GM23338 (cell line): Measurements from ENCODE around the gene UBE2G2. TPM values are rescaled to one million over a fixed set of nuclear protein-coding genes. Genes with fewer than 3 reads are reported as not detected.

Source experiments
- ATAC-seq: fragments of 200-7000 bp; cut with Tn5 transposase; 3 replicates; pipeline ENCODE4 v1.9.1; 2020
- DNase-seq: peaks from one replicate; pipeline ENCODE4 v3.0.0-alpha.2; 2015; ENCODE audit warnings: low spot score
- H2AFZ ChIP-seq: fragments of 200-600 bp; sonication (generic); 2 replicates; pipeline ENCODE4 v1.8.0; 2016; ENCODE audit warnings: antibody characterized with exemption, mild to moderate bottlenecking, moderate library complexity
- H3F3A ChIP-seq: fragments of 200-600 bp; sonication (generic); replicated peaks from 2 replicates; pipeline ENCODE4 v1.8.0; 2017; ENCODE audit warnings: antibody characterized with exemption, mixed run types, low read depth
- H3K27ac ChIP-seq: fragments of 200-600 bp; sonication (generic); 2 replicates; pipeline ENCODE4 v1.6.1; 2016; ENCODE audit warnings: low read depth
- H3K27me3 ChIP-seq: fragments of 200-600 bp; sonication (generic); 2 replicates; pipeline ENCODE4 v1.8.0; 2016; ENCODE audit warnings: mild to moderate bottlenecking, mixed run types, moderate library complexity; ENCODE audit not compliant: insufficient read depth
- H3K36me3 ChIP-seq: fragments of 200-600 bp; sonication (generic); 2 replicates; pipeline ENCODE4 v1.8.0; 2016; ENCODE audit warnings: mild to moderate bottlenecking; ENCODE audit not compliant: insufficient read depth
- H3K4me1 ChIP-seq: fragments of 200-600 bp; sonication (generic); 2 replicates; pipeline ENCODE4 v1.8.0; 2016; ENCODE audit warnings: mild to moderate bottlenecking, moderate library complexity; ENCODE audit not compliant: insufficient read depth
- H3K4me2 ChIP-seq: fragments of 200-600 bp; sonication (generic); 2 replicates; pipeline ENCODE4 v1.7.1; 2017; ENCODE audit warnings: mixed run types
- H3K4me3 ChIP-seq: fragments of 200-600 bp; sonication (generic); 2 replicates; pipeline ENCODE4 v1.6.1; 2016; ENCODE audit warnings: mixed run types
- H3K79me2 ChIP-seq: fragments of 200-600 bp; sonication (generic); replicated peaks from 2 replicates; pipeline ENCODE4 v1.8.0; 2017; ENCODE audit warnings: mild to moderate bottlenecking; ENCODE audit not compliant: insufficient read depth
- H3K9me2 ChIP-seq: fragments of 200-600 bp; sonication (generic); 2 replicates; pipeline ENCODE4 v1.8.0; 2017; ENCODE audit not compliant: insufficient read depth
- H4K20me1 ChIP-seq: fragments of 200-600 bp; sonication (generic); replicated peaks from 2 replicates; pipeline ENCODE4 v1.8.0; 2017; ENCODE audit warnings: mild to moderate bottlenecking; ENCODE audit not compliant: insufficient read depth
- H3K27ac Mint-ChIP-seq: 2 replicates; pipeline ENCODE4 v1.8.0; 2020; ENCODE audit warnings: inconsistent platforms, mild to moderate bottlenecking, moderate library complexity, mixed read lengths
- H3K27me3 Mint-ChIP-seq: 3 replicates; pipeline ENCODE4 v1.8.0; 2022; ENCODE audit warnings: low read depth, mild to moderate bottlenecking, moderate library complexity, mixed read lengths, inconsistent platforms; ENCODE audit not compliant: insufficient read depth, poor library complexity
- H3K36me3 Mint-ChIP-seq: 3 replicates; pipeline ENCODE4 v1.8.0; 2021; ENCODE audit warnings: low read depth, mild to moderate bottlenecking, inconsistent platforms, moderate library complexity, mixed read lengths
- H3K4me1 Mint-ChIP-seq: 3 replicates; pipeline ENCODE4 v1.8.0; 2020; ENCODE audit warnings: mild to moderate bottlenecking, inconsistent platforms, mixed read lengths
- H3K4me3 Mint-ChIP-seq: 3 replicates; pipeline ENCODE4 v1.8.0; 2021; ENCODE audit warnings: moderate library complexity, mild to moderate bottlenecking, inconsistent platforms, mixed read lengths
- H3K9me3 Mint-ChIP-seq: 3 replicates; pipeline ENCODE4 v1.8.0; 2020; ENCODE audit warnings: moderate library complexity, mild to moderate bottlenecking, inconsistent platforms, mixed read lengths
- CREB1 ChIP-seq: fragments of 250-450 bp; sonication (Bioruptor Pico); IDR thresholded peaks from 2 replicates; pipeline ENCODE4 v1.5.0; 2020; ENCODE audit warnings: low read depth, mild to moderate bottlenecking, moderate library complexity
- EZH2 ChIP-seq: fragments of 200-600 bp; sonication (generic); IDR thresholded peaks from one replicate; pipeline ENCODE4 v1.8.0; 2017; ENCODE audit warnings: antibody characterized with exemption, mild to moderate bottlenecking, low read depth; ENCODE audit not compliant: unreplicated experiment
- EZH2phosphoT487 ChIP-seq: fragments of 200-600 bp; sonication (generic); IDR thresholded peaks from one replicate; pipeline ENCODE4 v1.8.1; 2018; ENCODE audit warnings: antibody characterized with exemption; ENCODE audit not compliant: unreplicated experiment
- JUNB ChIP-seq: IDR thresholded peaks from one replicate; pipeline ENCODE4 v1.6.1; 2016; ENCODE audit warnings: antibody characterized with exemption; ENCODE audit not compliant: unreplicated experiment
- NANOG ChIP-seq: IDR thresholded peaks from 2 replicates; pipeline ENCODE4 v1.6.1; 2016; ENCODE audit warnings: antibody characterized with exemption, borderline replicate concordance
- POLR2AphosphoS5 ChIP-seq: IDR thresholded peaks from 2 replicates; pipeline ENCODE4 v1.6.1; 2016; ENCODE audit warnings: antibody characterized with exemption, low read depth
- STAT1 ChIP-seq: IDR thresholded peaks from one replicate; pipeline ENCODE4 v1.6.1; 2016; ENCODE audit warnings: antibody characterized with exemption; ENCODE audit not compliant: unreplicated experiment
- ZNF331 ChIP-seq: fragments of 250-450 bp; sonication (Bioruptor Pico); IDR thresholded peaks from 2 replicates; pipeline ENCODE4 v1.5.0; 2020; ENCODE audit warnings: low read depth, mild to moderate bottlenecking, moderate library complexity
- polyA plus RNA-seq: library from polyadenylated mRNA; unstranded; fragments of >200 nt; fragmentation: Nextera tagmentation; extraction: Ambion mirVana; gene quantifications from 2 replicates; pipeline ENCODE4 v1.2.1, GENCODE V29; 2016
- total RNA-seq: library from RNA; depleted of rRNA; stranded (reverse); fragments of >200 nt; shearing (Covaris generic); gene quantifications from 2 replicates; pipeline ENCODE4 v1.2.3, GENCODE V29; 2014
- TF ChIP-seq, protein P1 (sequence below): fragments of 250-450 bp; sonication (Bioruptor Pico); IDR thresholded peaks from 2 replicates; pipeline ENCODE4 v1.5.0; 2020; ENCODE audit warnings: mild to moderate bottlenecking, moderate library complexity
- TF ChIP-seq, protein P2 (sequence below), 2 experiments: fragments of 200-600 bp in 1 of 2; sonication (generic) in 1 of 2; conservative IDR thresholded peaks; 2 replicates each; pipeline versions ENCODE4 v1.5.1 to v1.6.1; 2016 to 2017; ENCODE audit warnings: antibody characterized with exemption in 2 of 2, low read depth in 2 of 2, mild to moderate bottlenecking in 2 of 2, moderate library complexity in 1 of 2
- TF ChIP-seq, protein P3 (sequence below): IDR thresholded peaks from 2 replicates; pipeline ENCODE4 v1.6.1; 2016; ENCODE audit warnings: antibody characterized with exemption

Gene UBE2G2
- total and polyA plus RNA-seq, 2 experiments from 2014 or later, result 66.4 to 100 TPM

DNA sequence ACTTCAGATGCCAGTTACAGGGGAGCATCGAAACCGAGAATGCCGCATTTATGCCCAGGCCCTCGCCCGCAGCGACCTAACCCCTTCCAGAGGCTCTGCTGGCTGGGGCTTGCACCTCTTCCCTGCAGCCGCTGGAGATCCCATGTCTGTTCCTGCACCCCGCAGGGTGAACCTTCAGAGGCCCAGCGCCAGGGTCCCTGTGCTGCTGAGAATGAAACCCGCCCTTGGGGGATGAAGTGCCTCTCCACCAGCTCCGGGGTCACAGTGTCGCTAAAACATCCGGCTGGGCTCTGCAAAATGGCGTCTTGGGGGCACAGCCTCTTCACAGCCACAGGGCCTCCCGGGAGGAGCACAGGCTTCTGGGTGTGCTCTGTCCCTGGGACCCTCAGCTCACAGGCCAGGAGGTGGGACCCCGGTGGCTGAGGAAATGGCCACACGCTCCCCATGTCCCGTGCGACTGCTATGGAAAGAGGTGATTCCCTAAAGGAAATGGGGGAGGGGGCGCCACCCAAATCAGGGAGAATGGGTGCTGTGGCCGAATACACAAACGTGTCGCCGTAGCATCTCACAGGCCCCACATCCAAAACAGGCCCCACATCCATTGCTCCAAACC lies 50.3 kb downstream of the UBE2G2 start:
- no peak overlapping the region for H3K27ac Mint-ChIP-seq
- Histone ChIP-seq H3F3A (peaks cover 7% of the 10 kb centered on the region; the same call in 1 of the 2 replicates), H3K27ac (no peak overlapping the region), H3K79me2 (no peaks in the 10 kb centered on the region), H2AFZ (no peak overlapping the region), H3K9me2 (no peaks in the 10 kb centered on the region; the same call in 1 of the 2 replicates), H3K4me2 (no peak overlapping the region), H3K4me1 (peaks cover 33% of the 10 kb centered on the region), H4K20me1 (no peaks in the 10 kb centered on the region), H3K27me3 (no peaks in the 10 kb centered on the region), H3K4me3 (no peak overlapping the region), H3K36me3 (no peaks in the 10 kb centered on the region; the same call in 1 of the 2 replicates)
- H3K4me1 Mint-ChIP-seq, result peaks cover 41% of the 10 kb centered on the region
- H3K36me3 Mint-ChIP-seq, result peaks cover 16% of the 10 kb centered on the region; the same call in 2 of the 3 replicates
- DNase-seq (no peak), ATAC-seq (no peak)
- peaks cover 7% of the 10 kb centered on the region for H3K27me3 Mint-ChIP-seq
- H3K9me3 Mint-ChIP-seq, result peaks cover 31% of the 10 kb centered on the region
- H3K4me3 Mint-ChIP-seq, result no peak overlapping the region
- TF ChIP-seq NANOG (no peak), EZH2 (no peak), STAT1 (no peak), CREB1 (no peak)
- TF ChIP-seq, protein P1, sequence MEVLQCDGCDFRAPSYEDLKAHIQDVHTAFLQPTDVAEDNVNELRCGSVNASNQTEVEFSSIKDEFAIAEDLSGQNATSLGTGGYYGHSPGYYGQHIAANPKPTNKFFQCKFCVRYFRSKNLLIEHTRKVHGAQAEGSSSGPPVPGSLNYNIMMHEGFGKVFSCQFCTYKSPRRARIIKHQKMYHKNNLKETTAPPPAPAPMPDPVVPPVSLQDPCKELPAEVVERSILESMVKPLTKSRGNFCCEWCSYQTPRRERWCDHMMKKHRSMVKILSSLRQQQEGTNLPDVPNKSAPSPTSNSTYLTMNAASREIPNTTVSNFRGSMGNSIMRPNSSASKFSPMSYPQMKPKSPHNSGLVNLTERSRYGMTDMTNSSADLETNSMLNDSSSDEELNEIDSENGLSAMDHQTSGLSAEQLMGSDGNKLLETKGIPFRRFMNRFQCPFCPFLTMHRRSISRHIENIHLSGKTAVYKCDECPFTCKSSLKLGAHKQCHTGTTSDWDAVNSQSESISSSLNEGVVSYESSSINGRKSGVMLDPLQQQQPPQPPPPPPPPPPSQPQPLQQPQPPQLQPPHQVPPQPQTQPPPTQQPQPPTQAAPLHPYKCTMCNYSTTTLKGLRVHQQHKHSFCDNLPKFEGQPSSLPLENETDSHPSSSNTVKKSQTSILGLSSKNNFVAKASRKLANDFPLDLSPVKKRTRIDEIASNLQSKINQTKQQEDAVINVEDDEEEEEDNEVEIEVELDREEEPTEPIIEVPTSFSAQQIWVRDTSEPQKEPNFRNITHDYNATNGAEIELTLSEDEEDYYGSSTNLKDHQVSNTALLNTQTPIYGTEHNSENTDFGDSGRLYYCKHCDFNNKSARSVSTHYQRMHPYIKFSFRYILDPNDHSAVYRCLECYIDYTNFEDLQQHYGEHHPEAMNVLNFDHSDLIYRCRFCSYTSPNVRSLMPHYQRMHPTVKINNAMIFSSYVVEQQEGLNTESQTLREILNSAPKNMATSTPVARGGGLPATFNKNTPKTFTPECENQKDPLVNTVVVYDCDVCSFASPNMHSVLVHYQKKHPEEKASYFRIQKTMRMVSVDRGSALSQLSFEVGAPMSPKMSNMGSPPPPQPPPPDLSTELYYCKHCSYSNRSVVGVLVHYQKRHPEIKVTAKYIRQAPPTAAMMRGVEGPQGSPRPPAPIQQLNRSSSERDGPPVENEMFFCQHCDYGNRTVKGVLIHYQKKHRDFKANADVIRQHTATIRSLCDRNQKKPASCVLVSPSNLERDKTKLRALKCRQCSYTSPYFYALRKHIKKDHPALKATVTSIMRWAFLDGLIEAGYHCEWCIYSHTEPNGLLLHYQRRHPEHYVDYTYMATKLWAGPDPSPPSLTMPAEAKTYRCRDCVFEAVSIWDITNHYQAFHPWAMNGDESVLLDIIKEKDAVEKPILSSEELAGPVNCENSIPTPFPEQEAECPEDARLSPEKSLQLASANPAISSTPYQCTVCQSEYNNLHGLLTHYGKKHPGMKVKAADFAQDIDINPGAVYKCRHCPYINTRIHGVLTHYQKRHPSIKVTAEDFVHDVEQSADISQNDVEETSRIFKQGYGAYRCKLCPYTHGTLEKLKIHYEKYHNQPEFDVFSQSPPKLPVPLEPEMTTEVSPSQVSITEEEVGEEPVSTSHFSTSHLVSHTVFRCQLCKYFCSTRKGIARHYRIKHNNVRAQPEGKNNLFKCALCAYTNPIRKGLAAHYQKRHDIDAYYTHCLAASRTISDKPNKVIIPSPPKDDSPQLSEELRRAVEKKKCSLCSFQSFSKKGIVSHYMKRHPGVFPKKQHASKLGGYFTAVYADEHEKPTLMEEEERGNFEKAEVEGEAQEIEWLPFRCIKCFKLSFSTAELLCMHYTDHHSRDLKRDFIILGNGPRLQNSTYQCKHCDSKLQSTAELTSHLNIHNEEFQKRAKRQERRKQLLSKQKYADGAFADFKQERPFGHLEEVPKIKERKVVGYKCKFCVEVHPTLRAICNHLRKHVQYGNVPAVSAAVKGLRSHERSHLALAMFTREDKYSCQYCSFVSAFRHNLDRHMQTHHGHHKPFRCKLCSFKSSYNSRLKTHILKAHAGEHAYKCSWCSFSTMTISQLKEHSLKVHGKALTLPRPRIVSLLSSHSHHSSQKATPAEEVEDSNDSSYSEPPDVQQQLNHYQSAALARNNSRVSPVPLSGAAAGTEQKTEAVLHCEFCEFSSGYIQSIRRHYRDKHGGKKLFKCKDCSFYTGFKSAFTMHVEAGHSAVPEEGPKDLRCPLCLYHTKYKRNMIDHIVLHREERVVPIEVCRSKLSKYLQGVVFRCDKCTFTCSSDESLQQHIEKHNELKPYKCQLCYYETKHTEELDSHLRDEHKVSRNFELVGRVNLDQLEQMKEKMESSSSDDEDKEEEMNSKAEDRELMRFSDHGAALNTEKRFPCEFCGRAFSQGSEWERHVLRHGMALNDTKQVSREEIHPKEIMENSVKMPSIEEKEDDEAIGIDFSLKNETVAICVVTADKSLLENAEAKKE (CRISPR knock-in tag), result no peak

DNA sequence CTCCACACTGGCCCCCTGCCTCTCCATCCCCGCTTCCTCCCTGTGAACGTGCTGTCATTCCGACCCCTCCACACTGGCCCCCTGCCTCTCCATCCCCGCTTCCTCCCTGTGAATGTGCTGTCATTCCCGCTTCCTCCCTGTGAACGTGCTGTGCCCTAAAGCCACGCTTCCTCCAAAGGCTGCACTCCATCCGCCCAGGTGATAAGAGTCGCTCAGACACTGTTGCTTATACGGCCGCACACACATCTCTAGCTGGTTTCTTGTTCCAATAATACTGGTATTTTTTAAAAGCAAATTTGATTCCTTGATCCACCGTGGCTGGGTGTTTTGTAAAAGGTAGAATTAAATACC lies 51.0 kb downstream of the UBE2G2 start:
- H3K27ac Mint-ChIP-seq, result no peak overlapping the region
- no peaks in the 10 kb centered on the region; the same call in 1 of the 2 replicates for H3K9me2 ChIP-seq
- H3K4me3 ChIP-seq, result no peak overlapping the region
- H4K20me1 ChIP-seq, result no peaks in the 10 kb centered on the region
- DNase-seq (no peak), ATAC-seq (no peak)
- H3K9me3 Mint-ChIP-seq, result peaks cover 32% of the 10 kb centered on the region
- peaks cover 7% of the 10 kb centered on the region; the same call in 1 of the 2 replicates for H3F3A ChIP-seq
- H3K79me2 ChIP-seq, result no peaks in the 10 kb centered on the region
- H2AFZ ChIP-seq, result no peak overlapping the region
- no peak overlapping the region for H3K4me2 ChIP-seq
- peaks cover 7% of the 10 kb centered on the region for H3K27me3 Mint-ChIP-seq
- no peak overlapping the region; the same call in 2 of the 3 replicates for H3K4me3 Mint-ChIP-seq
- no peaks in the 10 kb centered on the region; the same call in 1 of the 2 replicates for H3K36me3 ChIP-seq
- peaks cover 41% of the 10 kb centered on the region for H3K4me1 Mint-ChIP-seq
- no peak overlapping the region for H3K27ac ChIP-seq
- no peaks in the 10 kb centered on the region for H3K27me3 ChIP-seq
- H3K4me1 ChIP-seq, result peaks cover 33% of the 10 kb centered on the region
- peaks cover 16% of the 10 kb centered on the region; the same call in 2 of the 3 replicates for H3K36me3 Mint-ChIP-seq
- TF ChIP-seq POLR2AphosphoS5, result no peak
- no peak for TF ChIP-seq ZNF331 (CRISPR knock-in tag)
- TF ChIP-seq EZH2phosphoT487, result no peak
- TF ChIP-seq JUNB, result no peak
- TF ChIP-seq EZH2, result no peak
- no peak for TF ChIP-seq STAT1
- TF ChIP-seq, protein P2, sequence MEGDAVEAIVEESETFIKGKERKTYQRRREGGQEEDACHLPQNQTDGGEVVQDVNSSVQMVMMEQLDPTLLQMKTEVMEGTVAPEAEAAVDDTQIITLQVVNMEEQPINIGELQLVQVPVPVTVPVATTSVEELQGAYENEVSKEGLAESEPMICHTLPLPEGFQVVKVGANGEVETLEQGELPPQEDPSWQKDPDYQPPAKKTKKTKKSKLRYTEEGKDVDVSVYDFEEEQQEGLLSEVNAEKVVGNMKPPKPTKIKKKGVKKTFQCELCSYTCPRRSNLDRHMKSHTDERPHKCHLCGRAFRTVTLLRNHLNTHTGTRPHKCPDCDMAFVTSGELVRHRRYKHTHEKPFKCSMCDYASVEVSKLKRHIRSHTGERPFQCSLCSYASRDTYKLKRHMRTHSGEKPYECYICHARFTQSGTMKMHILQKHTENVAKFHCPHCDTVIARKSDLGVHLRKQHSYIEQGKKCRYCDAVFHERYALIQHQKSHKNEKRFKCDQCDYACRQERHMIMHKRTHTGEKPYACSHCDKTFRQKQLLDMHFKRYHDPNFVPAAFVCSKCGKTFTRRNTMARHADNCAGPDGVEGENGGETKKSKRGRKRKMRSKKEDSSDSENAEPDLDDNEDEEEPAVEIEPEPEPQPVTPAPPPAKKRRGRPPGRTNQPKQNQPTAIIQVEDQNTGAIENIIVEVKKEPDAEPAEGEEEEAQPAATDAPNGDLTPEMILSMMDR (conservative IDR thresholded peaks at IDR 0.05; ENCODE audit: low read depth in 2 of 2), result no peak
- TF ChIP-seq, protein P3, sequence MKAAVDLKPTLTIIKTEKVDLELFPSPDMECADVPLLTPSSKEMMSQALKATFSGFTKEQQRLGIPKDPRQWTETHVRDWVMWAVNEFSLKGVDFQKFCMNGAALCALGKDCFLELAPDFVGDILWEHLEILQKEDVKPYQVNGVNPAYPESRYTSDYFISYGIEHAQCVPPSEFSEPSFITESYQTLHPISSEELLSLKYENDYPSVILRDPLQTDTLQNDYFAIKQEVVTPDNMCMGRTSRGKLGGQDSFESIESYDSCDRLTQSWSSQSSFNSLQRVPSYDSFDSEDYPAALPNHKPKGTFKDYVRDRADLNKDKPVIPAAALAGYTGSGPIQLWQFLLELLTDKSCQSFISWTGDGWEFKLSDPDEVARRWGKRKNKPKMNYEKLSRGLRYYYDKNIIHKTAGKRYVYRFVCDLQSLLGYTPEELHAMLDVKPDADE, result no peak
